HG03025 (cell line): ENCODE measurements around the gene SNAP23.
A peak's percentile ranks its signal among the peaks of the same experiment; 100 is the strongest.
"Not testable (repeated sequence)": the region's sequence is repeated elsewhere in the genome, so short reads cannot be mapped to it uniquely, and the experiment has no call there.

Source experiments
- ATAC-seq: cut with Tn5 transposase; IDR thresholded peaks from one replicate; pipeline ENCODE4 v1.9.1; 2021; ENCODE audit warnings: mild to moderate bottlenecking, moderate library complexity; ENCODE audit not compliant: unreplicated experiment, low FRiP score

The SNAP23 gene

DNA sequence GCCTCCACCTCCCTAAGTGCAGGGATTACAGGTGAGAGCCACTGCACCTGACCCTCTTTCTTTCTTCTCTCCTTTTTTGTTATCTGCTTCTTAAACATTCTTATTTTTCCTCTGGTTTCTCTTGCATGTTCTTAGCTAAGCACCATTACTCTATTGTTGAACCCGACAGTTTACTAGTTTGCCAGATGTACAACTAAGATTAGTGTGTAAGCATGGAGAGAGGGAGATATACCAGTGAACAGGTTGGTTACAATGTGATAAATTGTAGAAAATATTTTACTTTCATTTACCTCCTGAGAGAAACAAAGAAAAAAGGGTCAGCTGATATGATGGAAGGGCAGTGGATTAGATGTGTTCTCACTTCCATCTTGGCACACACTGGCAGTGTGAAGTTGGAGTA is 58.1 kb downstream of the SNAP23 start:
- no peak for ATAC-seq

DNA sequence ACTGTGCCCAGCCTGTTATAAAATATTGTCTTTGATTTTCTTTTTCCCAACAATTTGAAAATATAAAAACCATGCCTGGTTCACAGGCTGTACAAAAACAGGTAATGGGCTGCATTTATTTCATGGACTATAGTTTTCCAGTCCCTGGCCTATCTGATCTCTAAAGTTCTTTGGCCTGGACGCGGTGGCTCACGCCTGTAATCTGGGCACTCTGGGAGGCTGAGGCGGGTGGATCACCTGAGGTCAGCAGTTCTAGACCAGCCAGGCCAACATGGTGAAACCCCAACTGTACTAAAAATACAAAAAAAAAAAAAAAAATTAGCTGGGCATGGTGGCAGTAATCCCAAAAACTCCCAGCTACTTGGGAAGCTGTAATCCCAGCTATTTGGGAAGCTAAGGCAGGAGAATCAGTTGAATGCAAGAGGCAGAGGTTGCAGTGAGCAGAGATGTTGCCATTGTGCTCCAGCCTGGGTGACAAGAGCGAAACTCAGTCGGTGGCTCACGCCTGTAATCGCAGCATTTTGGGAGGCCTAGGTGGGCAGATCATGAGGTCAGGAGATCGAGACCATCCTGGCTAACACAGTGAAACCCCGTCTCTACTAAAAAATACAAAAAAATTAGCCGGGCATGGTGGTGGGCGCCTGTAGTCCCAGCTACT is 61.2 kb downstream of the SNAP23 start:
- ATAC-seq, result not testable (repeated sequence)

GRCh38 chr15:42558739-42559138 is 63.3 kb downstream of the SNAP23 start:
- ATAC-seq, result no peak

DNA sequence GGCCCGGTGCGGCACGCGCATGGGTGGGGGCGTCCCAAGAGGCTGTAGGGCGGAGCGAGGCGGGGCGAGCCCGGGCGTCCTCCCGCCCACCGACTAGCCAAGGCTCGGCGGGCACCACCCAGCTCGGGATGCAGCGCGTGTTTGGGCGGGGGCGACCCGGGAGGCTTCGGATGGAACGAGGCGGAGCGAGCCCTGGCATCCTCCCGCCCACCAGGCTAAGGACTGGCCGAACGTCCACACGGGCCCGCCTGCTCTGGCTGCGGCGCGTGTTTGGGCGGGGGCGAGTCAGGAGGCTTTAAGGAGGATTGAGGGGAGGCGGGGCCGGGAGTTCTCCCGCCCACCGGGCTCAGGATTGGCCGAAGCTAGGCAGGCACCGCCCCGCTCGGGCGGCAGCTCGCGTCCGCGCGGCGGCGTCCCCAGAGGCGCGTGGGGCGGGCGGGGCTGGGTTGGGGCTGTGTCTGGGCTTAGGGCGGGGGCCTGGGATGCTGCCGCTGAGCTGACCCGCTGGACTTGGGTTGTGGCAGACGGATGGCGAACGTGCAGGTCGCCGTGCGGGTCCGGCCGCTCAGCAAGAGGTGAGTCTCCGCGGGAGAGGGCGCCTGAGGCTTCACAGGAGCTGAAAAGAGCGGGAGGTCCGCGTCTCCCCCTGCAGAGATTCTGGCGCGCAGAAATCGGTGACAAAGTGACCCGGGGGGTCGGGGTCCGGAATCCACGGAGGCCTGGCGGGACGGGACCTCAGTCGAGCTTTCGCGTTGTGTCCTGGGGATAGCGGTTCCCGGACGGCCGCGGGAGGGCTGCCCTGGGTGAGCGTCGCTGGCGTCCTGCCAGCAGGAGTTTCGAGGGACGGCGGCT is 80.0 kb downstream of the SNAP23 start, which contains the start of gene STARD9:
STARD9 (plus strand) TSS at position 419 of the 852 bp plus-strand sequence; CDS start at position 529, 110 bp downstream.
- ATAC-seq, result peak; percentile 87

GRCh38 chr15:42576040-42576594 is 80.7 kb downstream of the SNAP23 start:
- ATAC-seq, result no peak

DNA sequence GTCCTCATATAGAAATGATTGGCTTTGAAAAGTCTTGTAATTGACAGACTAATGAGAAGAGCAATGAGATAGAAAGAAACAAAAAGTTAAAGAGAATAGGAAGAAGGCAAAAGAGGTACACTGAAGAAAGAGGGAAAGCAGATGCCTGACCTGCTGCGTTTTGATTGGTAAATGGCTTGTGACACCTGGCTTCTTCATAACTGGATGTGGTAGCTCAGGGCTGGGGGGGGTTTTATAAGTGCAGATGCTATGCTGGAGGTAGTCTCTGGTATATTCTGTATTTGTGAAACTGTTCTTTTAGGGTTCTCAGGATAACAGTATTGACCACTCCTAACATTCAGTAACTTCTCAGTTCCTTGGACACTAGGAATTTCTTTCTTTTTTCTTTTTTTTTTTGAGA is 81.3 kb downstream of the SNAP23 start:
- ATAC-seq, result no peak

- ATAC-seq, result no peak
Measured at GRCh38 chr15:42577514-42578031, 82.1 kb downstream of the SNAP23 start.

GRCh38 chr15:42578984-42579537 is 83.6 kb downstream of the SNAP23 start:
- ATAC-seq, result no peak

DNA sequence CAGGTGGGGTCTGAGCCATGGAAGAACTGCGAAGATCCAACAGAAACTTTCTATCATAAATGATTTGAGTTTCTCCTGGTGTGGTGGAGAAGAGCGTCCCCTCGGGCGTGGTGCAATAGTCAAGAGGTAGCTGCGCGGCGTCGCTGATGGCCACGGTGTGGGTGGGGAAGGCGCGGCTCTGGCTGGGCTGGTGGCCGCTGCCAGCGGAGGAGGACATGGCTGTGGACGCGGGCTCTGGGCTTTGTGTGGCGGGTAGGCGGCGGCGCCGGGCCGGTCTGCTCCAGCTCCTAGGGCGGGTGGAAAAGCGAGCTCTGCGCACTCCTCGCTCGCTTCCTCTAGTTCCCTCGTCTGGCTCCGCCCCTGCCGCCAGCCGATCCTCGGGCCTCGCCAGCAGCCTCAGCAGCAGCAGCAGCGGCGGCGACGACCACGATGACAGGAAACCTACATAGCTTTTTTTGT is 85.9 kb downstream of the SNAP23 start:
- ATAC-seq, result peak; percentile 84
